SK-N-MC (cell line): ENCODE measurements around the gene ITGAD.
"Not testable (repeated sequence)": the region's sequence is repeated elsewhere in the genome, so short reads cannot be mapped to it uniquely, and the experiment has no call there.

Experiments
- EZH2 ChIP-seq: fragments of 200-600 bp; sonication (generic); IDR thresholded peaks from one replicate; pipeline ENCODE4 v1.6.1; 2017; ENCODE audit warnings: antibody characterized with exemption
- FOXP2 ChIP-seq: optimal IDR thresholded peaks from 2 replicates; pipeline ENCODE3; 2011; ENCODE audit warnings: mild to moderate bottlenecking, moderate library complexity; ENCODE audit not compliant: insufficient read depth; ENCODE audit errors: extremely low read length, control extremely low read depth
- POLR2AphosphoS5 ChIP-seq: IDR thresholded peaks from 2 replicates; pipeline ENCODE4 v1.6.1; 2012; ENCODE audit warnings: mild to moderate bottlenecking, low read depth, low read length, borderline replicate concordance

DNA sequence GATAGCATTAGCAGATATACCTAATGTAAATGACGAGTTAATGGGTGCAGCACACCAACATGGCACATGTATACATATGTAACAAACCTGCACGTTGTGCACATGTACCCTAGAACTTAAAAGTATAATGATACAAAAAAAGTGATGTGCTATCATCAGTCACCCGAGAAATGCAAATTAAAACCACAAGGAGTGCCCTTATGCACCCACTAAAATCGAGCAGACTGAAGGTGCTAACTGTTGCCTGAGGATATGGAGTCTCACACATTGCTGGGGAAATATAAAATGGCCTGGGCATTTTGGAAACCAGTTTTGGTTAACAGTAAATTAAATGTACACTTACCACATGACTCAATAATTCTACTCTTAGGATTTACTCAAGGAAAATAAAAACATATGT, 45.9 kb downstream of the ITGAD start:
- TF ChIP-seq EZH2, POLR2AphosphoS5, FOXP2: not testable (repeated sequence)
